Ishikawa (cell line): ENCODE measurements around the gene ZCCHC24.

Experiments used
- RAD21 ChIP-seq: IDR thresholded peaks from 2 replicates; pipeline ENCODE4 v1.6.1; 2012; ENCODE audit warnings: low read depth
- TAF1 ChIP-seq: IDR thresholded peaks from 2 replicates; pipeline ENCODE4 v1.6.1; 2012; ENCODE audit warnings: low read depth, mild to moderate bottlenecking

DNA sequence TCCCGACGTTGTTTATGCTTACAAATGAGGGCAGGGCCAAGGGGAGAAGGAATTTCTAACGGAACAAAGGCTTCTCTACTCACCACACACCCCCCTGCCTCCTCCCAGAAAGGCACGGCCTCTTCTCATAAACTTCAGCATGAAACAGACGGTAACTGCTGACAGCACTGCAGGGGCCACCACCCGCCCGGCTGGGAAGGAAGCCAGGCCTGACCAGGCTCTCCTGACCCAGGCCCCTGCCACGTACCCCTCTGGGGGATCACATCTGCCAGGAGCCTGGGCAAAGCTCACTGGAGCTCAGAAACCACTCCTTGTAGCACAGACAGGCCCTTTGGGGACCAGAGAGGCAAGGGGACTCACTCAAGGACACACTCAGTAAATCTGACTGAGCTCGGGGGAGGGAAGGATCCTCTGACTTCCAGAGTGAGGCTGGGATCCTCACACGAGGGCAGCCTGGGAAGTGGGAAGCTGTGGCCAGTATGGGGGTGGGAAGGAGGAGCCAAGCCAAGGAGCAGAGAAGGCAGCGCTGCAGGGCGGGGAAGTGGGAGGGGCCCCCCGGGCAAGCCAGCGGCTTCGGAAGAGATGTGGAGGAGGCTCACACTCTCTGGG is 46.1 kb downstream of the ZCCHC24 start:
- TF ChIP-seq TAF1 (peak; percentile 39; the same call in 1 of the 2 replicates), RAD21 (no peak; the same call in 1 of the 2 replicates)
